Type B pancreatic cell (in vitro differentiated cells): ENCODE measurements around the gene RHBG. TPM values are rescaled to one million over a fixed set of nuclear protein-coding genes. Genes with fewer than 3 reads are reported as not detected.

Source experiments
- DNase-seq: peaks from one replicate; pipeline ENCODE4 v3.0.0; 2021; ENCODE audit warnings: mixed read lengths; ENCODE audit not compliant: unreplicated experiment; ENCODE audit errors: extremely low spot score
- H3K27ac Mint-ChIP-seq: 2 replicates; pipeline ENCODE4 v1.8.0; 2021; ENCODE audit warnings: mild to moderate bottlenecking, mixed read lengths
- H3K27me3 Mint-ChIP-seq: 2 replicates; pipeline ENCODE4 v1.8.0; 2021; ENCODE audit warnings: mixed read lengths
- H3K36me3 Mint-ChIP-seq: 2 replicates; pipeline ENCODE4 v1.8.0; 2021; ENCODE audit warnings: mixed read lengths
- H3K4me1 Mint-ChIP-seq: one replicate; pipeline ENCODE4 v1.8.0; 2021; ENCODE audit warnings: mixed read lengths; ENCODE audit not compliant: unreplicated experiment
- H3K4me3 Mint-ChIP-seq: 2 replicates; pipeline ENCODE4 v1.8.0; 2021; ENCODE audit warnings: mild to moderate bottlenecking, mixed read lengths
- H3K9me3 Mint-ChIP-seq: 2 replicates; pipeline ENCODE4 v1.8.0; 2021; ENCODE audit warnings: mixed read lengths
- total RNA-seq: library from RNA; stranded (reverse); gene quantifications from 2 replicates; pipeline ENCODE4 v1.2.1, GENCODE V29; 2021; ENCODE audit warnings: low replicate concordance
- TF ChIP-seq, protein P1 (sequence below): fragments of 200-600 bp; sonication (generic); conservative IDR thresholded peaks from 2 replicates; pipeline ENCODE4 v1.5.0; 2021; ENCODE audit warnings: antibody characterized with exemption, mild to moderate bottlenecking

RHBG gene
- total RNA-seq, 1 donor from 2014 or later: 0.17 TPM

DNA sequence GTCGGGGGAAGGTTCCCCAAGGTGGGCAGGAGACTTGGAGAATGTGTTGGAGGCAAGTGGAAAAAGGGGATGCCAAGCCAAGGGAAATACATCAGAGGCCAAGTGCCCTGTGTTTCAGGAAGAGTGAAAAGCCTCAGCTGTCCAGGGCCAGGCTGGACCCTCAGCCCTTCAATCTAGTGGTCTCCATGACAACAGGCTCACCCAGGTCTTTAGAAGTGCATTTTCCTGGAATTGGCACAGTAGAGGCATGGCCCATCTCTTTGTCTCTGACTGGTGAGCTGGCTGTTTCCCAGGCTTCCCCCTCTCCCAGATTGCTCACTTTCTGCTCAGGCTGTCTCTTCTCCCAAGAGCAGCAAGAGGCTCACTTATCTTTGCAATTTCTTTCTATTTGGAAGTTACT lies 10.4 kb upstream of the RHBG start:
- DNase-seq: no peak
- Mint-ChIP-seq H3K4me3 (no peak overlapping the region), H3K4me1 (peaks cover 6% of the 10 kb centered on the region), H3K36me3 (no peaks in the 10 kb centered on the region), H3K27me3 (peaks cover 61% of the 10 kb centered on the region), H3K9me3 (no peaks in the 10 kb centered on the region), H3K27ac (no peak overlapping the region)
- TF ChIP-seq, protein P1, sequence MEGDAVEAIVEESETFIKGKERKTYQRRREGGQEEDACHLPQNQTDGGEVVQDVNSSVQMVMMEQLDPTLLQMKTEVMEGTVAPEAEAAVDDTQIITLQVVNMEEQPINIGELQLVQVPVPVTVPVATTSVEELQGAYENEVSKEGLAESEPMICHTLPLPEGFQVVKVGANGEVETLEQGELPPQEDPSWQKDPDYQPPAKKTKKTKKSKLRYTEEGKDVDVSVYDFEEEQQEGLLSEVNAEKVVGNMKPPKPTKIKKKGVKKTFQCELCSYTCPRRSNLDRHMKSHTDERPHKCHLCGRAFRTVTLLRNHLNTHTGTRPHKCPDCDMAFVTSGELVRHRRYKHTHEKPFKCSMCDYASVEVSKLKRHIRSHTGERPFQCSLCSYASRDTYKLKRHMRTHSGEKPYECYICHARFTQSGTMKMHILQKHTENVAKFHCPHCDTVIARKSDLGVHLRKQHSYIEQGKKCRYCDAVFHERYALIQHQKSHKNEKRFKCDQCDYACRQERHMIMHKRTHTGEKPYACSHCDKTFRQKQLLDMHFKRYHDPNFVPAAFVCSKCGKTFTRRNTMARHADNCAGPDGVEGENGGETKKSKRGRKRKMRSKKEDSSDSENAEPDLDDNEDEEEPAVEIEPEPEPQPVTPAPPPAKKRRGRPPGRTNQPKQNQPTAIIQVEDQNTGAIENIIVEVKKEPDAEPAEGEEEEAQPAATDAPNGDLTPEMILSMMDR: no peak

DNA sequence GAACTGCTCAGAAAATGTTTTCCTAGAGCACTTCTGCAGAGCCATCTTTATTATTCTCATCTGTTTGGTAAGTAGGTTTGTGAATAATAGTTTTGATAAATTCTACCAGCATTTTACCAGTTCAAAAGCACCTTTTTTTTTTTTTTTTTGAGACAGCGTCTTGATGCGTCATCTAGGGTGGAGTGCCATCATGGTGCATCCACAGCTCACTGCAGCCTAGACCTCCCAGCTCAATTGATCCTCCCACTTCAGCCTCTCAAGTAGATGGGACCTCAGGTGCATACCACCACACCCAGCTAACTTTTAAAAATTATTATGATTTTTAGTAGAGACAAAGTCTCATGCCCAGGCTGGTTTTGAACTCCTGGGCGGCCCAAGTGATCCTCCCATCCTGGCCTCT lies 9.8 kb upstream of the RHBG start:
- peaks cover 61% of the 10 kb centered on the region for H3K27me3 Mint-ChIP-seq
- TF ChIP-seq, protein P1: no peak

DNA sequence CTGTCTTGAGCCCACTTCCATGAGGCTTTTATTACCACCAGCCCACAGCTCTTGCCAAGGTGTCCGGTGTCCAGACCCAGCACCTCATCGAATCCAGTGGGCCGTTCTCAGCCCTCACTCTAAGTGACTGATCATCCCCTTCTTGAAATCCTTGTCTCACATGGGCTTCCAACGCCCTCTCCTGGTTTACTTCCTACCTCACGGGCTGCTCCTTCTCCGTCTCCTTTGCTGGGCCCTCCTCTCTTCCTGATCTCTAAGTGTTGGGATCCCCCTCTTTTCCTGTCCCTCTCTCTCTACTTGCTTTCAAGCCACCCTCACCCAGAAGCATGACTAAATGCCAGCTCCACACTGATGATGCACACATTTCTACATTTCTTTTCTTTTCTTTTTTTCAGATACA lies 9.0 kb upstream of the RHBG start:
- Mint-ChIP-seq H3K4me1 (peaks cover 6% of the 10 kb centered on the region), H3K27me3 (peaks cover 60% of the 10 kb centered on the region), H3K36me3 (no peaks in the 10 kb centered on the region), H3K4me3 (no peak overlapping the region), H3K27ac (no peak overlapping the region), H3K9me3 (no peaks in the 10 kb centered on the region)
- TF ChIP-seq, protein P1: peak; percentile 29
- DNase-seq: no peak

More for the DNA sequence above, 9.8 kb upstream of the RHBG start:
- Mint-ChIP-seq H3K4me1 (peaks cover 6% of the 10 kb centered on the region), H3K36me3 (no peaks in the 10 kb centered on the region), H3K9me3 (no peaks in the 10 kb centered on the region), H3K27ac (no peak overlapping the region), H3K4me3 (no peak overlapping the region)
- DNase-seq: no peak

DNA sequence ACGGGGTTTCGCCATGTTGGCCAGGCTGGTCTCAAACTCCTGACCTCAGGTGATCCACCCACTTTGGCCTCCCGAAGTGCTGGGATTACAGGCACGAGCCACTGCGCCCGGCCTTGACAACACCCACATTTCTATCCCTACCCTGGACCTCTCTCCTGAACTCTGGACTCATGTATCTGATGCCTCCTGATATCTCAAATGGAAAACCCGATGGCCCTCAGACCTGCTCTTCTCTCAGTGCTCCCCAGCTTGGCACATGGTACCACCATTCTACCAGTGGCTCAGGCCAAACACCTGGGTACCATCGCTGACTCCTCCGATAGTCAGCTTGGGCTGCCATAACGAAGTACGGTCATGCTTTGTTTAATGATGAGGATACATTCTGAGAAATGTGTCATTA lies 8.5 kb upstream of the RHBG start:
- TF ChIP-seq, protein P1: no peak
- Mint-ChIP-seq H3K9me3 (no peaks in the 10 kb centered on the region), H3K36me3 (no peaks in the 10 kb centered on the region), H3K4me3 (no peak overlapping the region), H3K27me3 (peaks cover 63% of the 10 kb centered on the region), H3K27ac (no peak overlapping the region), H3K4me1 (peaks cover 6% of the 10 kb centered on the region)
- no peak for DNase-seq

DNA sequence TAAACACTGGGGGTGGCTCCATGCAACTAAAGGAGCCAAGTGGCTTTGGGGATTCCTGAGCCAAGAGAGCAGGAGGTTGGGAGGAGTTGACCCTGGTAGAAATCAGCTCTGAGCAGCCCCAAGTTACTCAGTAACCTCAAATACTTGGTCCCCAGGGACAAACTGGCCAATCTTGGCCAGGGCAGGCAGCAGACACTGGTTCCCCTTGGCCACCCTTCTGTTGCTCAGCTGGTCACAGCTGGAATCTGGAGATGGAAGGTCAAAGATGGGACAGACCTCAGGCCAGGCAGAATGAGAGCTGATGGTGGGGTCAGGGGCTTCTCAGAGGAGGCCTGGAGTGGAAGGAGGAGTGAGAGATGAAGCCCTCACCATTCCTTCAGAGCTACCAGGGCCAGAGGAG lies 3.3 kb upstream of the RHBG start:
- peaks cover 49% of the 10 kb centered on the region for H3K27me3 Mint-ChIP-seq
- H3K4me3 Mint-ChIP-seq: no peak overlapping the region
- DNase-seq: no peak
- H3K27ac Mint-ChIP-seq: no peak overlapping the region
- H3K9me3 Mint-ChIP-seq: no peaks in the 10 kb centered on the region
- H3K36me3 Mint-ChIP-seq: no peaks in the 10 kb centered on the region
- peaks cover 9% of the 10 kb centered on the region for H3K4me1 Mint-ChIP-seq
- TF ChIP-seq, protein P1: no peak
